MM.1S (cell line): Measurements from ENCODE around the gene NUB1.

Experiments
- EZH2 ChIP-seq: fragments of 300-600 bp; sonication (generic); optimal IDR thresholded peaks from 2 replicates; pipeline ENCODE3; 2017; ENCODE audit warnings: low read depth, mild to moderate bottlenecking, antibody characterized with exemption, low read length, mixed read lengths
- EZH2phosphoT487 ChIP-seq: fragments of 300-600 bp; sonication (generic); IDR thresholded peaks from 2 replicates; pipeline ENCODE4 v1.6.1; 2018; ENCODE audit warnings: antibody characterized with exemption, low read length
- TF ChIP-seq, protein P1 (sequence below): fragments of 300-600 bp; sonication (generic); IDR thresholded peaks from 2 replicates; pipeline ENCODE4 v1.5.1; 2016; ENCODE audit warnings: antibody characterized with exemption, low read length, mixed read lengths

DNA sequence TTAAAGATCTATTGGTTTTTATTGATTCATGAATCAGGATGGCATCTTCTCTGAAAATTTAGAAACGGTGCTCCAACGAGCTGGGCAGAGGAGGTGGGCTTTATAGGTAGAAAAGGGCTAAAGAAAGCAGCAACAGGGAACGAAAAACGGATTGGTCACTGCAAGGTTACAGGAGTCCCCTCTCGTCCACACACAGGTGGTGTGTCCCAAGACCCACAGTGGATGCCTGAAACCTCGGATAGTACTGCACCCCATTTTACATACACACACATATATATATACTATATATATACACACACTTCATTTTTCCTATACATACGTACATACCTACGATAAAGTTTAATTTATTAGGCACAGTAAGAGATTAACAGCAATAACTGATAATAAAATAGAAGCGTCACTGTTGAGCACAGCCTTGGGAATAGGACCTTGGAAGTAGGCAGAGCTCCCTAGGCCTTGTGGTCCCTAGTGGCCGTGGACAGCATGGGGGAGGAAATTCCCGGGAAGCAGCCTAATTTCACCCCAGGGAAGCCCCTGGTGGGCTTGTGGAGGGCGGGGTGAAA is 737 bp upstream of the NUB1 start:
- TF ChIP-seq, protein P1, sequence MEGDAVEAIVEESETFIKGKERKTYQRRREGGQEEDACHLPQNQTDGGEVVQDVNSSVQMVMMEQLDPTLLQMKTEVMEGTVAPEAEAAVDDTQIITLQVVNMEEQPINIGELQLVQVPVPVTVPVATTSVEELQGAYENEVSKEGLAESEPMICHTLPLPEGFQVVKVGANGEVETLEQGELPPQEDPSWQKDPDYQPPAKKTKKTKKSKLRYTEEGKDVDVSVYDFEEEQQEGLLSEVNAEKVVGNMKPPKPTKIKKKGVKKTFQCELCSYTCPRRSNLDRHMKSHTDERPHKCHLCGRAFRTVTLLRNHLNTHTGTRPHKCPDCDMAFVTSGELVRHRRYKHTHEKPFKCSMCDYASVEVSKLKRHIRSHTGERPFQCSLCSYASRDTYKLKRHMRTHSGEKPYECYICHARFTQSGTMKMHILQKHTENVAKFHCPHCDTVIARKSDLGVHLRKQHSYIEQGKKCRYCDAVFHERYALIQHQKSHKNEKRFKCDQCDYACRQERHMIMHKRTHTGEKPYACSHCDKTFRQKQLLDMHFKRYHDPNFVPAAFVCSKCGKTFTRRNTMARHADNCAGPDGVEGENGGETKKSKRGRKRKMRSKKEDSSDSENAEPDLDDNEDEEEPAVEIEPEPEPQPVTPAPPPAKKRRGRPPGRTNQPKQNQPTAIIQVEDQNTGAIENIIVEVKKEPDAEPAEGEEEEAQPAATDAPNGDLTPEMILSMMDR: no peak
- TF ChIP-seq EZH2phosphoT487 (no peak), EZH2 (no peak)
